Choroid plexus epithelial cell (primary cell): ENCODE measurements around the gene ATRX.
"Not testable (repeated sequence)": the region's sequence is repeated elsewhere in the genome, so short reads cannot be mapped to it uniquely, and the experiment has no call there.

Experiments used
- DNase-seq: peaks from one replicate; pipeline ENCODE4 v3.0.0-alpha.2; 2010; ENCODE audit warnings: low read depth
- H3K4me3 ChIP-seq: 2 replicates; pipeline ENCODE4 v1.5.1; 2011; ENCODE audit warnings: low read depth, mild to moderate bottlenecking, control low read depth, low read length, moderate library complexity
- CTCF ChIP-seq: conservative IDR thresholded peaks from 2 replicates; pipeline ENCODE4 v1.5.1; 2011; ENCODE audit warnings: low read depth, mild to moderate bottlenecking, control low read depth, inconsistent platforms, low read length, moderate library complexity

ATRX gene

DNA sequence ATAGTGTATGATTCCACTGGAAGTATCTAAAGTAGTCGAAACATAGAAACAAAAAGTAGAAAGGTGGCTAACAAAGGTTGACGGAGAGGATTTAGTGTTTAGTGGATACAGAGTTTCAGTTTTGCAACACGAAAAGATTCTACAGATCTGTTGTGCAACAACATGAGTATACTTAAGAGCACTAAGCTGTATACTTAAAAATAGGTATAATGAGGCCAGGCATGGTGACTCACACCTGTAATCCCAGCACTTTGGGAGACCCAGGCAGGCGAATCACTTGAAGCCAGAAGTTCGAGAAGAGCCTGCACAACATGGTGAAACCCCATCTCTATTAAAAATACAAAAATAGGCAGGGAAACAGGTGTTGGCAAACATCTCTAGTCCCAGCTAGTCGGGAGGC, 7.9 kb upstream of the ATRX start:
- no peak overlapping the region for H3K4me3 ChIP-seq
- DNase-seq: no peak
- no peak for TF ChIP-seq CTCF

DNA sequence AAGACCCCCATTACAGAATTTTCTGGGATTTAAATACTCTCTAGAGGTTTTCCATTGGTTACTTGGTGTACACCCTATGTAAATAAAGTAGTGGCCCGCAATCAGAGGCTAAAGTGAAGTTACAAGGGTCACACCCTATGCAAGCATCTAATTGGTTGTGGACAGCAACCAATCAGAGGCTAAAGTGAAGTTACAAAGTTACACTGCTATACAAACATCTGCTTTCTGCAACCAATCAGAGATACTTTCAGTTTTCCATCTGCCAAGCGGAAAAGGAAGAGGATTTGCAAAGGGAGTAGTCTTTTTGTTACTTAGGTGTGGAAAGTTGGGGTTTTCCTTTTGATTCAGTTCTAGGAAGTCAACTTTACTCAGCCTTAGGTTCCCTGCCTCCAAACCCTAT, 2.0 kb upstream of the ATRX start:
- TF ChIP-seq CTCF: no peak
- no peak overlapping the region for H3K4me3 ChIP-seq
- DNase-seq: peak; percentile 53

DNA sequence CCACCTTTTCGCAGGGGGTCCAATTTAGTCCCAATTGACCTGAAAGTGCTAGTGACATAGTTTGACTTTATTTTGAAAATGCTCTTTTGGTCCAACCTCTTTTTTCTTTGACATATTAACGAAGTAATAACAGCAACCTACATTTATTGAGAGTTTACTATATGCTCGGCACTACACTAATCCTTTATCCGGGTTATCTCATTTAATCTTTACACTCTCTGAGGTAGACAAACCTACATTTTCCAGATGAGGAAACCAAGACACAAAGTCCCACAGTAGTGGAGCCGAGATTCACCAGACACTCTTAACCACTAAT, 307 bp upstream of the ATRX start:
- H3K4me3 ChIP-seq: peak overlapping the region; percentile 77
- DNase-seq: no peak
- no peak for TF ChIP-seq CTCF

GRCh38 chrX:77779695-77780094, 6.3 kb downstream of the ATRX start:
- no peak for TF ChIP-seq CTCF
- no peak overlapping the region for H3K4me3 ChIP-seq
- no peak for DNase-seq

DNA sequence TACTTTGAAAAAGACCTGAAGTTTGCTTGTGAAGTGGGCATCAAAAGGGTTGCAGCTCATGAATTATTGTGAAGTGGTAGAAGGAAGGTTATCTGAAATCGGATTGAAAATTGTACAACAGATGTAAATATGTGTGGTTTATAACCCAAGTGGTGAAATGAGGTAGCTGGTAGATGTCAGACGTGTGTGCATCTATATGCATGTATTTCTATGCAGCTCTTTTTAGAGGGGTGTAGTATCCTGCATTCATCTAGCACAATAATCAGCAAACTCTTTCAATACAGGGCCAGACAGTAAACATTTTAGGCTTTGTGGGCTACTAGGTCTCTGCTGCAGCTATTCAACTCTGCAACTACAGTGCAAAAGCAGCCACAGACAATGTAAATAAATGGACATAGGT, 9.4 kb downstream of the ATRX start:
- DNase-seq: no peak
- no peak overlapping the region for H3K4me3 ChIP-seq
- no peak for TF ChIP-seq CTCF

DNA sequence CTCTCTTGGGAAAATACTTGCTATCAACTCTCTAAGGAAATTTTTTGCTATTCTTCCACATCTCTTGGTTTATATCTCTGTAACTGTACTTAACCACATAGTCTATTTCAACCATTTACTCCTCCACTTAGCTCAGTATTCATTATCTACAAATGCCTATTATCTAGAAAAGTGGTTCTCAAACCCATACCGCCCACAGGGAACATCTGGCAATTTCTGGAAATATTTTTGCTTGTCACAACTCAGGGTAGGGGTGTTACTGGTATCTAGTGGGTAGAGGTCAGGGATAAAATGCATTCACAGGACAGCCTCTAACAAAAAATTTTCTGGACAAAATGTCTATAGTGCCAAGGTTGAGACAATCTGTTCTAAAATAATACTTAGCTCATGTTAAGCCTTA, 14.4 kb downstream of the ATRX start:
- no peak overlapping the region for H3K4me3 ChIP-seq
- DNase-seq: no peak
- TF ChIP-seq CTCF: no peak

GRCh38 chrX:77768787-77769186, 17.2 kb downstream of the ATRX start:
- no peak overlapping the region for H3K4me3 ChIP-seq
- DNase-seq: no peak

DNA sequence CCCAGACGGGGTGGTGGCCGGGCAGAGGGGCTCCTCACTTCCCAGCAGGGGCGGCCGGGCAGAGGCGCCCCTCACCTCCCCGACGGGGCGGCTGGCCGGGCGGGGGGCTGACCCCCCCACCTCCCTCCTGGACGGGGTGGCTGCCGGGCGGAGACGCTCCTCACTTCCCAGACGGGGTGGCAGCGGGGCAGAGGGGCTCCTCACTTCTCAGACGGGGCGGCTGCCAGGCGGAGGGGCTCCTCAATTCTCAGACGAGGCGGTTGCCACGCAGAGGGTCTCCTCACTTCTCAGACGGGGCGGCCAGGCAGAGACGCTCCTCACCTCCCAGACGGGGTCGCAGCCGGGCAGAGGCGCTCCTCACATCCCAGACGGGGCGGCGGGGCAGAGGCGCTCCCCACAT, 19.8 kb downstream of the ATRX start:
- not testable (repeated sequence) for DNase-seq, H3K4me3 ChIP-seq

More at GRCh38 chrX:77768787-77769186, 17.2 kb downstream of the ATRX start:
- no peak for TF ChIP-seq CTCF
